Measurements from ENCODE around the gene RSRC1.

Gene RSRC1

GRCh38 chr3:158079599-158079998 lies 30.3 kb upstream of the RSRC1 start:
- Histone ChIP-seq H3K79me2 (ENCODE audit: insufficient read depth, low read length) (no peaks in the 10 kb centered on the region), H3K36me3 (ENCODE audit: insufficient read depth, low read length) (no peaks in the 10 kb centered on the region), H3K4me3 (ENCODE audit: low read depth in 1 of 2, low read length in 2 of 2) (no peak overlapping the region), H3K9me3 (ENCODE audit: insufficient read depth, low read length, severe bottlenecking) (no peaks in the 10 kb centered on the region), H3K9ac (ENCODE audit: low read depth, low read length) (no peak overlapping the region), H3K27ac (ENCODE audit: low read length) (no peak overlapping the region), H3K4me2 (ENCODE audit: insufficient read depth, low read length) (no peak overlapping the region), H2AFZ (ENCODE audit: low read depth, low read length) (no peak overlapping the region), H3K4me1 (ENCODE audit: insufficient read depth, low read length) (no peaks in the 10 kb centered on the region), H4K20me1 (ENCODE audit: insufficient read depth, low read length) (no peaks in the 10 kb centered on the region), H3K27me3 (ENCODE audit: insufficient read depth, low read length, poor library complexity) (peaks cover 2% of the 10 kb centered on the region)
- DNase-seq, result no peak
- no peak for ATAC-seq (ENCODE audit: insufficient read depth, low read depth)
- TF ChIP-seq EZH2 (IDR thresholded peaks at IDR 0.05; ENCODE audit: borderline replicate concordance, low read depth, low read length, severe bottlenecking), result no peak
- no peak for TF ChIP-seq CTCF (IDR thresholded peaks at IDR 0.05; ENCODE audit: borderline replicate concordance, extremely low read depth, low read length, poor library complexity, severe bottlenecking)

- Histone ChIP-seq H3K27me3 (ENCODE audit: insufficient read depth, low read length, poor library complexity) (peaks cover 2% of the 10 kb centered on the region), H4K20me1 (ENCODE audit: insufficient read depth, low read length) (no peaks in the 10 kb centered on the region), H3K4me3 (ENCODE audit: low read depth in 1 of 2, low read length in 2 of 2) (no peak overlapping the region), H3K27ac (ENCODE audit: low read length) (no peak overlapping the region), H3K36me3 (ENCODE audit: insufficient read depth, low read length) (no peaks in the 10 kb centered on the region), H3K9me3 (ENCODE audit: insufficient read depth, low read length, severe bottlenecking) (no peaks in the 10 kb centered on the region), H2AFZ (ENCODE audit: low read depth, low read length) (no peak overlapping the region), H3K9ac (ENCODE audit: low read depth, low read length) (no peak overlapping the region), H3K4me1 (ENCODE audit: insufficient read depth, low read length) (no peaks in the 10 kb centered on the region), H3K4me2 (ENCODE audit: insufficient read depth, low read length) (no peak overlapping the region), H3K79me2 (ENCODE audit: insufficient read depth, low read length) (no peaks in the 10 kb centered on the region)
- TF ChIP-seq CTCF (IDR thresholded peaks at IDR 0.05; ENCODE audit: borderline replicate concordance, extremely low read depth, low read length, poor library complexity, severe bottlenecking) (no peak), EZH2 (IDR thresholded peaks at IDR 0.05; ENCODE audit: borderline replicate concordance, low read depth, low read length, severe bottlenecking) (no peak)
- DNase-seq, result no peak
- no peak for ATAC-seq (ENCODE audit: insufficient read depth, low read depth)
Observed at GRCh38 chr3:158084651-158085050, 25.2 kb upstream of the RSRC1 start.

GRCh38 chr3:158085358-158085757 lies 24.5 kb upstream of the RSRC1 start:
- H3K9me3 ChIP-seq (ENCODE audit: insufficient read depth, low read length, severe bottlenecking), result no peaks in the 10 kb centered on the region
- no peaks in the 10 kb centered on the region for H3K79me2 ChIP-seq (ENCODE audit: insufficient read depth, low read length)
- DNase-seq, result no peak
- H3K4me1 ChIP-seq (ENCODE audit: insufficient read depth, low read length), result no peaks in the 10 kb centered on the region
- TF ChIP-seq EZH2 (IDR thresholded peaks at IDR 0.05; ENCODE audit: borderline replicate concordance, low read depth, low read length, severe bottlenecking) (no peak), CTCF (IDR thresholded peaks at IDR 0.05; ENCODE audit: borderline replicate concordance, extremely low read depth, low read length, poor library complexity, severe bottlenecking) (no peak)
- no peaks in the 10 kb centered on the region for H3K36me3 ChIP-seq (ENCODE audit: insufficient read depth, low read length)
- H3K9ac ChIP-seq (ENCODE audit: low read depth, low read length), result no peak overlapping the region
- H4K20me1 ChIP-seq (ENCODE audit: insufficient read depth, low read length), result no peaks in the 10 kb centered on the region
- H3K4me3 ChIP-seq (ENCODE audit: low read depth in 1 of 2, low read length in 2 of 2), result no peak overlapping the region
- no peak for ATAC-seq (ENCODE audit: insufficient read depth, low read depth)
- H3K27ac ChIP-seq (ENCODE audit: low read length), result no peak overlapping the region
- H3K4me2 ChIP-seq (ENCODE audit: insufficient read depth, low read length), result no peak overlapping the region
- no peak overlapping the region for H2AFZ ChIP-seq (ENCODE audit: low read depth, low read length)
- H3K27me3 ChIP-seq (ENCODE audit: insufficient read depth, low read length, poor library complexity), result peaks cover 2% of the 10 kb centered on the region

- Histone ChIP-seq H3K9ac (ENCODE audit: low read depth, low read length) (no peak overlapping the region), H3K9me3 (ENCODE audit: insufficient read depth, low read length, severe bottlenecking) (no peaks in the 10 kb centered on the region), H3K4me3 (ENCODE audit: low read depth in 1 of 2, low read length in 2 of 2) (no peak overlapping the region), H4K20me1 (ENCODE audit: insufficient read depth, low read length) (no peaks in the 10 kb centered on the region), H3K4me2 (ENCODE audit: insufficient read depth, low read length) (no peak overlapping the region), H3K4me1 (ENCODE audit: insufficient read depth, low read length) (no peaks in the 10 kb centered on the region), H3K79me2 (ENCODE audit: insufficient read depth, low read length) (no peaks in the 10 kb centered on the region), H2AFZ (ENCODE audit: low read depth, low read length) (no peak overlapping the region), H3K36me3 (ENCODE audit: insufficient read depth, low read length) (no peaks in the 10 kb centered on the region), H3K27me3 (ENCODE audit: insufficient read depth, low read length, poor library complexity) (peaks cover 2% of the 10 kb centered on the region), H3K27ac (ENCODE audit: low read length) (no peak overlapping the region)
- no peak for TF ChIP-seq CTCF (IDR thresholded peaks at IDR 0.05; ENCODE audit: borderline replicate concordance, extremely low read depth, low read length, poor library complexity, severe bottlenecking)
- no peak for TF ChIP-seq EZH2 (IDR thresholded peaks at IDR 0.05; ENCODE audit: borderline replicate concordance, low read depth, low read length, severe bottlenecking)
- ATAC-seq (ENCODE audit: insufficient read depth, low read depth), result no peak
- DNase-seq, result no peak
Observed at GRCh38 chr3:158085931-158086330, 24.0 kb upstream of the RSRC1 start.
